ENCODE data around the gene INHBA. TPM values are rescaled to one million over a fixed set of nuclear protein-coding genes. Genes with fewer than 3 reads are reported as not detected.

The INHBA gene
- total RNA-seq, 1 experiment from 2014 or later = 17.3 TPM

- H3K4me1 ChIP-seq (replicated peaks; ENCODE audit: insufficient read depth) = peaks cover 15% of the 10 kb centered on the region; the same call in 1 of the 2 replicates
- H3K9me2 ChIP-seq (ENCODE audit: insufficient read depth) = no peaks in the 10 kb centered on the region
- H3K4me2 ChIP-seq = no peak overlapping the region
- no peak overlapping the region for H2AFZ ChIP-seq
- no peaks in the 10 kb centered on the region for H3F3A ChIP-seq (ENCODE audit: insufficient read depth, low read depth)
- POLR2A ChIA-PET (ENCODE audit: unreplicated experiment) = interaction anchor here (0.5 kb wide), 1 partner anchor 529 kb away, joined by 4 read pairs; no protein-coding TSS in a partner anchor
- peaks cover 4% of the 10 kb centered on the region; the same call in 1 of the 2 replicates for H3K9me3 ChIP-seq (ENCODE audit: insufficient read depth, low read depth)
- no peak for TF ChIP-seq EZH2 (IDR thresholded peaks at IDR 0.05; ENCODE audit: low read depth)
- TF ChIP-seq CTCF (conservative IDR thresholded peaks at IDR 0.05) = peak; percentile 72
- CTCF ChIA-PET = no interaction called here
- H3K36me3 ChIP-seq (ENCODE audit: low read depth) = peaks cover 12% of the 10 kb centered on the region; the same call in 1 of the 2 replicates
- no TSS peak for BruUV-seq (replicated peaks)
- no peak overlapping the region for H3K27ac ChIP-seq
- H4K20me1 ChIP-seq (ENCODE audit: insufficient read depth) = no peaks in the 10 kb centered on the region
- no peak for DNase-seq
- intact Hi-C loops (cut with micrococcal nuclease; ENCODE audit: unreplicated experiment) = no loop called here
- H3K4me3 ChIP-seq = no peak overlapping the region
- no peaks in the 10 kb centered on the region for H3K27me3 ChIP-seq (ENCODE audit: insufficient read depth, low read depth)
- peaks cover 35% of the 10 kb centered on the region; the same call in 1 of the 2 replicates for H3K79me2 ChIP-seq (ENCODE audit: low read depth)
Measured at GRCh38 chr7:41693150-41693997, 9.5 kb downstream of the INHBA start.

GRCh38 chr7:41692251-41692650, 10.6 kb downstream of the INHBA start:
- H3K4me2 ChIP-seq = no peak overlapping the region
- H3K4me1 ChIP-seq (replicated peaks; ENCODE audit: insufficient read depth) = 0 out of 2 replicates have a peak, but pooled peaks cover 4% of the 10 kb centered on the region
- H3K27me3 ChIP-seq (ENCODE audit: insufficient read depth, low read depth) = no peaks in the 10 kb centered on the region
- BruUV-seq (replicated peaks) = no TSS peak
- no peak overlapping the region for H2AFZ ChIP-seq
- no peaks in the 10 kb centered on the region for H3F3A ChIP-seq (ENCODE audit: insufficient read depth, low read depth)
- H3K36me3 ChIP-seq (ENCODE audit: low read depth) = peaks cover 12% of the 10 kb centered on the region; the same call in 1 of the 2 replicates
- no peaks in the 10 kb centered on the region for H4K20me1 ChIP-seq (ENCODE audit: insufficient read depth)
- H3K9me2 ChIP-seq (ENCODE audit: insufficient read depth) = no peaks in the 10 kb centered on the region
- H3K9me3 ChIP-seq (ENCODE audit: insufficient read depth, low read depth) = no peaks in the 10 kb centered on the region; the same call in 1 of the 2 replicates
- intact Hi-C loops (cut with micrococcal nuclease; ENCODE audit: unreplicated experiment) = no loop called here
- H3K27ac ChIP-seq = no peak overlapping the region
- H3K79me2 ChIP-seq (ENCODE audit: low read depth) = peaks cover 23% of the 10 kb centered on the region; the same call in 1 of the 2 replicates
- no peak for TF ChIP-seq CTCF (conservative IDR thresholded peaks at IDR 0.05)
- no peak for TF ChIP-seq EZH2 (IDR thresholded peaks at IDR 0.05; ENCODE audit: low read depth)
- DNase-seq = no peak
- no peak overlapping the region for H3K4me3 ChIP-seq
- ChIA-PET CTCF (no interaction called here), POLR2A (ENCODE audit: unreplicated experiment) (no interaction called here)

- no peak overlapping the region for H3K4me2 ChIP-seq
- intact Hi-C loops (cut with micrococcal nuclease; ENCODE audit: unreplicated experiment) = no loop called here
Measured at GRCh38 chr7:41691286-41692190, 11.4 kb downstream of the INHBA start.

More at GRCh38 chr7:41691286-41692190, 11.4 kb downstream of the INHBA start:
- DNase-seq = no peak
- Histone ChIP-seq H3K36me3 (ENCODE audit: low read depth) (peaks cover 12% of the 10 kb centered on the region; the same call in 1 of the 2 replicates), H2AFZ (no peak overlapping the region), H3K9me3 (ENCODE audit: insufficient read depth, low read depth) (no peaks in the 10 kb centered on the region; the same call in 1 of the 2 replicates), H3K4me3 (no peak overlapping the region), H3F3A (ENCODE audit: insufficient read depth, low read depth) (no peaks in the 10 kb centered on the region), H3K27me3 (ENCODE audit: insufficient read depth, low read depth) (no peaks in the 10 kb centered on the region), H3K27ac (no peak overlapping the region), H3K9me2 (ENCODE audit: insufficient read depth) (no peaks in the 10 kb centered on the region), H3K4me1 (replicated peaks; ENCODE audit: insufficient read depth) (0 out of 2 replicates have a peak, but pooled peaks cover 4% of the 10 kb centered on the region), H4K20me1 (ENCODE audit: insufficient read depth) (no peaks in the 10 kb centered on the region), H3K79me2 (ENCODE audit: low read depth) (0 out of 2 replicates have a peak, but pooled peaks cover 18% of the 10 kb centered on the region)
- no peak for TF ChIP-seq CTCF (conservative IDR thresholded peaks at IDR 0.05)
- no peak for TF ChIP-seq EZH2 (IDR thresholded peaks at IDR 0.05; ENCODE audit: low read depth)
- ChIA-PET CTCF (no interaction called here), POLR2A (ENCODE audit: unreplicated experiment) (no interaction called here)
- BruUV-seq (replicated peaks) = no TSS peak

Measured in PC-9 (cell line).